ENCODE results near the gene GMDS.

DNA sequence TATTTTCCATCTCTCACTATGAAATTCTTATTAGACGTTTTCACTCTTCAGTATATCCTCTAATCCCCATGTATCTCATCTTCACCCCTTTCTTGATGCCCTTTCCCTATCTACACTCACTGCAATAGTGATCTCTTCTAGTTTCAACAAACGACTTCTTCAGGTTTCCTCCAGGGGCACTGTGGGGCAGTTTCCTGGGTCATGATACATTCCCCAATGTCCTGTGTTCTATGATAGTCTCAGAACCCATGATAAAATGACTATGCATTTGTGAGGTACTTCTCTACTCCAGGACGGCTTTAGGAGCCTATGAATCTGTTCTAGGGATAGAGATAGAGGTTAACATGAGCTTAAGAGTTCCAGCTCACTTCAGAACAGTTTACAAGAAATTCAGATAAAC is 452.4 kb downstream of the GMDS start:
- TF ChIP-seq, protein P1, sequence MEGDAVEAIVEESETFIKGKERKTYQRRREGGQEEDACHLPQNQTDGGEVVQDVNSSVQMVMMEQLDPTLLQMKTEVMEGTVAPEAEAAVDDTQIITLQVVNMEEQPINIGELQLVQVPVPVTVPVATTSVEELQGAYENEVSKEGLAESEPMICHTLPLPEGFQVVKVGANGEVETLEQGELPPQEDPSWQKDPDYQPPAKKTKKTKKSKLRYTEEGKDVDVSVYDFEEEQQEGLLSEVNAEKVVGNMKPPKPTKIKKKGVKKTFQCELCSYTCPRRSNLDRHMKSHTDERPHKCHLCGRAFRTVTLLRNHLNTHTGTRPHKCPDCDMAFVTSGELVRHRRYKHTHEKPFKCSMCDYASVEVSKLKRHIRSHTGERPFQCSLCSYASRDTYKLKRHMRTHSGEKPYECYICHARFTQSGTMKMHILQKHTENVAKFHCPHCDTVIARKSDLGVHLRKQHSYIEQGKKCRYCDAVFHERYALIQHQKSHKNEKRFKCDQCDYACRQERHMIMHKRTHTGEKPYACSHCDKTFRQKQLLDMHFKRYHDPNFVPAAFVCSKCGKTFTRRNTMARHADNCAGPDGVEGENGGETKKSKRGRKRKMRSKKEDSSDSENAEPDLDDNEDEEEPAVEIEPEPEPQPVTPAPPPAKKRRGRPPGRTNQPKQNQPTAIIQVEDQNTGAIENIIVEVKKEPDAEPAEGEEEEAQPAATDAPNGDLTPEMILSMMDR (conservative IDR thresholded peaks at IDR 0.05; ENCODE audit: low read length), result peak; percentile 78
- TF ChIP-seq EZH2phosphoT487 (IDR thresholded peaks at IDR 0.05; ENCODE audit: borderline replicate concordance), result no peak

Measured in Loucy (cell line).